Hepatocyte (in vitro differentiated cells): ENCODE data around the gene DERL3. TPM values are rescaled to one million over a fixed set of nuclear protein-coding genes. Genes with fewer than 3 reads are reported as not detected.
A peak's percentile ranks its signal among the peaks of the same experiment; 100 is the strongest.

ENCODE experiments used
- DNase-seq: peaks from one replicate; pipeline ENCODE4 v3.0.0-alpha.2; 2016; ENCODE audit warnings: low spot score
- H2AFZ ChIP-seq: fragments of 200-600 bp; sonication (generic); 2 replicates; pipeline ENCODE4 v1.6.0; 2016; ENCODE audit warnings: antibody characterized with exemption, mild to moderate bottlenecking
- H3K27ac ChIP-seq: fragments of 200-600 bp; sonication (generic); 2 replicates; pipeline ENCODE4 v1.5.1; 2016; ENCODE audit warnings: mild to moderate bottlenecking
- H3K27me3 ChIP-seq: fragments of 200-600 bp; sonication (generic); 2 replicates; pipeline ENCODE4 v1.6.1; 2016
- H3K36me3 ChIP-seq: fragments of 200-600 bp; sonication (generic); replicated peaks from 2 replicates; pipeline ENCODE4 v1.5.1; 2016; ENCODE audit warnings: low read depth; ENCODE audit not compliant: insufficient read depth
- H3K4me1 ChIP-seq: fragments of 200-600 bp; sonication (generic); 2 replicates; pipeline ENCODE4 v1.5.1; 2016; ENCODE audit warnings: mild to moderate bottlenecking, moderate library complexity; ENCODE audit not compliant: insufficient read depth
- H3K4me2 ChIP-seq: fragments of 200-600 bp; sonication (generic); 2 replicates; pipeline ENCODE4 v1.6.0; 2016
- H3K4me3 ChIP-seq: fragments of 200-600 bp; sonication (generic); 2 replicates; pipeline ENCODE4 v1.5.1; 2016; ENCODE audit warnings: mild to moderate bottlenecking
- H3K79me2 ChIP-seq: fragments of 200-600 bp; sonication (generic); 2 replicates; pipeline ENCODE4 v1.6.0; 2017; ENCODE audit warnings: mild to moderate bottlenecking
- H3K9me2 ChIP-seq: fragments of 200-600 bp; sonication (generic); replicated peaks from 2 replicates; pipeline ENCODE4 v1.6.0; 2017; ENCODE audit warnings: mild to moderate bottlenecking; ENCODE audit not compliant: insufficient read depth
- H3K9me3 ChIP-seq: fragments of 200-600 bp; sonication (generic); 2 replicates; pipeline ENCODE4 v1.5.1; 2016; ENCODE audit warnings: low read depth, mild to moderate bottlenecking
- H4K20me1 ChIP-seq: fragments of 200-600 bp; sonication (generic); 2 replicates; pipeline ENCODE4 v1.6.0; 2016; ENCODE audit warnings: mild to moderate bottlenecking; ENCODE audit not compliant: insufficient read depth, poor library complexity, severe bottlenecking
- CTCF ChIP-seq: fragments of 200-600 bp; sonication (generic); IDR thresholded peaks from 2 replicates; pipeline ENCODE4 v1.5.1; 2016; ENCODE audit warnings: antibody characterized with exemption, mild to moderate bottlenecking; ENCODE audit not compliant: poor library complexity
- EZH2 ChIP-seq: fragments of 200-600 bp; sonication (generic); IDR thresholded peaks from 2 replicates; pipeline ENCODE4 v1.6.1; 2016; ENCODE audit warnings: antibody characterized with exemption, mild to moderate bottlenecking, borderline replicate concordance
- EZH2phosphoT487 ChIP-seq: fragments of 200-600 bp; sonication (generic); IDR thresholded peaks from one replicate; pipeline ENCODE4 v1.6.1; 2018; ENCODE audit warnings: antibody characterized with exemption, mild to moderate bottlenecking, low read depth, moderate library complexity; ENCODE audit not compliant: unreplicated experiment, severe bottlenecking
- WGBS: methylation state at CpG from one replicate; pipeline ENCODE4 v1.1.6; 2016; ENCODE audit warnings: low lambda C conversion rate; ENCODE audit errors: missing lambda C conversion rate; 5-methylcytosine and 5-hydroxymethylcytosine counted together
- polyA plus RNA-seq: library from polyadenylated mRNA; unstranded; fragments of >200 nt; fragmentation: Nextera tagmentation; extraction: Ambion mirVana; gene quantifications from 2 replicates; pipeline ENCODE4 v1.2.1, GENCODE V29; 2016
- total RNA-seq: library from RNA; depleted of rRNA; stranded (reverse); fragments of >200 nt; gene quantifications from 2 replicates; pipeline ENCODE4 v1.2.3, GENCODE V29; 2014

DERL3 gene
- total and polyA plus RNA-seq, 2 experiments from 2014 or later: 1.6 to 6.1 TPM

DNA sequence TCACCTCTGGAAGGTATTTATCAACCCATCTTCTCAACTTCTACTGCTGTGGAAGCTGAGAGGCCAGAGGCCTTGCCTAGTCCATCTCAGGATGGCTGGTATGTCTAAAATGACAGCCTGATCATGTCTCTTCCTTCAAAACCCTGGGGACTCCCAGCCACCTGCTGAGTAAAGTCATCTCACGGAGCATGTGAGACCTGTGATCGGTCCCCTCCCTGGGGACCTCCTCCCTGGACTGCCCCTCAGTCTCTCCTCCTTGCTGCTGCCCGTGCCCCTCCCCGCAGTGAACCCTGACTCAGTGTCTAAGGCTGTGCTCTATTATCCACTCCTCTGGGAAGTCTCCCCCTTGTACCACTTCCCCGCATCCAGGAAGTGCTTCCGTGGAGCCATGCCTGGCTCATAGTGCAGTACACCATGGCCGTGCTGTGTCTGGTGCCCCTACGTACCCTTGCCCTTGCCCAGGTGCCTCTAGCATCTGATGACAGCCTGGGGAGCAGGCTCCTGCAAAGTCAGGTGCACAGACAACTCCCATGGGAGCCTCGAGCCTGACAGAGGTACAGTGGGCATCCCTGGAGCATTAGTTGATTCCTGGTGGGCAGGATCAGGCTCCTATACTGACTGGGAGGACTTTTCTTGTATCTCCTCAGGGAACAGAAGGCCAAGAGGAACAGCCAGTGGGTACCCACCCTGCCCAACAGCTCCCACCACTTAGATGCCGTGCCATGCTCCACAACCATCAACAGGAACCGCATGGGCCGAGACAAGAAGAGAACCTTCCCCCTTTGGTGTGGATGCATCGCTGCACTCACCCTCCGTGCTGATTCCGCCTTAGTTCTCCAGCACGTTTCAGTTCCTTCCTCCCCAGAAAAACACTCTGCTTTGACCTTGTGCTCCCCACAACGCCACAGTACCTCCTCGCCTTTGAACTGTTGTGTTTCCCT lies 38.2 kb downstream of the DERL3 start:
- no peak overlapping the region for H3K4me2 ChIP-seq
- TF ChIP-seq EZH2phosphoT487 (no peak), EZH2 (no peak), CTCF (no peak)
- H2AFZ ChIP-seq: no peak overlapping the region
- H3K27me3 ChIP-seq: no peaks in the 10 kb centered on the region
- H3K4me3 ChIP-seq: no peak overlapping the region
- H3K27ac ChIP-seq: no peak overlapping the region
- no peaks in the 10 kb centered on the region for H3K9me2 ChIP-seq
- no peaks in the 10 kb centered on the region for H3K36me3 ChIP-seq
- no peaks in the 10 kb centered on the region for H3K9me3 ChIP-seq
- H3K4me1 ChIP-seq: peaks cover 4% of the 10 kb centered on the region
- peaks cover 6% of the 10 kb centered on the region for H3K79me2 ChIP-seq
- H4K20me1 ChIP-seq: peaks cover 5% of the 10 kb centered on the region
- 98% methylated on average over 18 of the region's 18 CpGs for WGBS
- no peak for DNase-seq

- WGBS: 56% methylated on average over 5 of the region's 5 CpGs
- Histone ChIP-seq H4K20me1 (peaks cover 21% of the 10 kb centered on the region), H3K36me3 (no peaks in the 10 kb centered on the region)
Measured at GRCh38 chr22:23796461-23796860, 42.3 kb downstream of the DERL3 start.

GRCh38 chr22:23793326-23793725 lies 45.5 kb downstream of the DERL3 start:
- Histone ChIP-seq H3K79me2 (peaks cover 75% of the 10 kb centered on the region), H3K4me1 (peaks cover 42% of the 10 kb centered on the region), H3K4me3 (no peak overlapping the region), H3K27ac (no peak overlapping the region), H3K9me3 (no peaks in the 10 kb centered on the region), H3K36me3 (no peaks in the 10 kb centered on the region), H3K9me2 (no peaks in the 10 kb centered on the region), H3K4me2 (no peak overlapping the region), H2AFZ (no peak overlapping the region), H4K20me1 (peaks cover 47% of the 10 kb centered on the region), H3K27me3 (no peaks in the 10 kb centered on the region)
- 91% methylated on average over 8 of the region's 8 CpGs for WGBS
- no peak for DNase-seq
- TF ChIP-seq CTCF (no peak), EZH2 (no peak), EZH2phosphoT487 (no peak)

More at GRCh38 chr22:23796461-23796860, 42.3 kb downstream of the DERL3 start:
- TF ChIP-seq EZH2phosphoT487 (no peak), CTCF (no peak), EZH2 (no peak)
- H3K4me3 ChIP-seq: no peak overlapping the region
- H3K27me3 ChIP-seq: no peaks in the 10 kb centered on the region
- peaks cover 44% of the 10 kb centered on the region for H3K79me2 ChIP-seq
- peaks cover 10% of the 10 kb centered on the region for H3K4me1 ChIP-seq
- peak overlapping the region; percentile 90 for H3K27ac ChIP-seq
- no peak overlapping the region for H2AFZ ChIP-seq
- DNase-seq: peak; percentile 60
- H3K9me2 ChIP-seq: no peaks in the 10 kb centered on the region
- no peak overlapping the region for H3K4me2 ChIP-seq
- no peaks in the 10 kb centered on the region for H3K9me3 ChIP-seq
